HL-60 (cell line): ENCODE results near the gene ERVH48-1.
"Not testable (repeated sequence)": the region's sequence is repeated elsewhere in the genome, so short reads cannot be mapped to it uniquely, and the experiment has no call there.

Experiments used
- CTCF ChIP-seq: IDR thresholded peaks from one replicate; pipeline ENCODE4 v1.5.1; 2011; ENCODE audit warnings: low read length, control low read depth, inconsistent platforms; ENCODE audit not compliant: insufficient read depth
- GABPA ChIP-seq: IDR thresholded peaks from 2 replicates; pipeline ENCODE4 v1.6.1; 2012; ENCODE audit warnings: low read depth

DNA sequence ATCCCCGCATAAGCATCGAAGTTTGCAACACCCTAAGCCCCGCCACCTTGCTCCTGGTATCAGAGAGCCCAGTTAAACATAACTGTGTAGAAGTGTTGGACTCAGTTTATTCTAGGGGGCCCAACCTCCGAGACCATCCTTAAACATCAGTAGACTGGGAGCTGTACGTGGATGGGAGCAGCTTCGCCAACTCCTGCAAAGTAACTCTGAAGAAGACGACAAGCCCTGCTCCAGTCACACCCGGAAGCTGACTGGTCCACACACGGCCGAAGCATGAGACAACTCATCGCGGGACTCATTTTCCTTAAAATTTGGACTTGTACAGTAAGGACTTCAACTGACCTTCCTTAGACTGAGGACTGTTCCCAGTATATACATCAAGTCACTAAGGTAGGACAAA lies 8.5 kb upstream of the ERVH48-1 start:
- not testable (repeated sequence) for TF ChIP-seq GABPA, CTCF
